H4 (cell line): ENCODE measurements around the gene PNMA8C. TPM values are rescaled to one million over a fixed set of nuclear protein-coding genes. Genes with fewer than 3 reads are reported as not detected.
"Not testable (repeated sequence)": the region's sequence is repeated elsewhere in the genome, so short reads cannot be mapped to it uniquely, and the experiment has no call there.

Experiments used
- DNase-seq: peaks from one replicate; pipeline ENCODE4 v3.0.0-alpha.2; 2015; ENCODE audit warnings: low spot score
- total RNA-seq: library from RNA; depleted of rRNA; stranded (reverse); fragments of >200 nt; shearing (Covaris generic); gene quantifications from 2 replicates; pipeline ENCODE4 v1.2.3, GENCODE V29; 2014; rRNA removed

The PNMA8C gene
- total RNA-seq, 1 experiment from 2014 or later = not detected

DNA sequence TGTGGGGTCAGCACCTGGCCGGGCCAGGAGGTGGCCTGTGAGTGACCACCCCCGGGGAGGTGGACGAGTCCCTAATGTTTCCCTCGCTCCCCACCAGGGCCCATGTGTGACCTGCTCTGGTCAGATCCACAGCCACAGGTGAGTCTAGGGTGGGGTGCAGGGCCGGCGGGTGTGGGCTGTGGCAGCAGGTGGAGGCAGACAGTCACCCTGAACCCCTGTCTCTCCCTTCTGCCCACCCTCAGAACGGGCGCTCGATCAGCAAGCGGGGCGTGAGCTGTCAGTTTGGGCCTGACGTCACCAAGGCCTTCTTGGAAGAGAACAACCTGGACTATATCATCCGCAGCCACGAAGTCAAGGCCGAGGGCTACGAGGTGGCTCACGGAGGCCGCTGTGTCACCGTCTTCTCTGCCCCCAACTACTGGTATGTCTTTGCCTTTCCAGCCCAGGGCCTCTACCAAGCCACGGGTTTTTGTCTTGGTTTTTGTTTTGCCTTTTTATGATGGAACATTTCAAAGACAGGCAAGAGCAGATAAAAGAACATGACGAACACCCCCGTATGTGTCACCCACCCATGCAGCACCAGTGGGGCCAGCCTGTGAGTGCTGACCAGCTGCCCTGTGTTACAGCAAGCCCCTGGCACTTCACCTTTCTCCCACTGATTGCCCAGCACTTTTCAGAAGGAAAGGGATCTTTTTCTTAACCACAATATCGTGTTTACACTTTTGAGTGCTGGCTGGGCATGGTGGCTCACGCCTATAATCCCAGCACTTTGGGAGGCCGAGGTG lies 40.2 kb downstream of the PNMA8C start:
- no peak for DNase-seq

DNA sequence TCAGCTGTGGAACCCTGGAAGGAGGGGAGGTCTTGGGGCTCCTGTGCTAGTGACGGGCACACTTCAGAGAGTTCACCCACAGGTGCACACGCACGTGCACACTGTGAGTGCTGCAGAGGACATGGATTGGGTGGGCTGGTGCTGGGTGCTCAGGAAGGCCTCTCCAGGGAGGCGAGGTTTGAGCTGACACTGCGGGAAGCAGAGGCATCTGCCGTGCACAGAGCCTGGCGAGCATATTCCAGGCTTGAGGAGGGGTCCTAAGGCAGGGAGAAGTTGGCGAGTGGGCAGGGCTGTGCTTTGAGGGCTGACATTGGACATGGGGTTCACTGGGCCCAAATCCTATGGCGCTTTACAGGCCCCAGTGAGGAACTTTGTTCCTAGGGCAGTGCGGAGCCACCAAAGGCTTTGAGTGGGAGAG lies 41.0 kb downstream of the PNMA8C start:
- no peak for DNase-seq

DNA sequence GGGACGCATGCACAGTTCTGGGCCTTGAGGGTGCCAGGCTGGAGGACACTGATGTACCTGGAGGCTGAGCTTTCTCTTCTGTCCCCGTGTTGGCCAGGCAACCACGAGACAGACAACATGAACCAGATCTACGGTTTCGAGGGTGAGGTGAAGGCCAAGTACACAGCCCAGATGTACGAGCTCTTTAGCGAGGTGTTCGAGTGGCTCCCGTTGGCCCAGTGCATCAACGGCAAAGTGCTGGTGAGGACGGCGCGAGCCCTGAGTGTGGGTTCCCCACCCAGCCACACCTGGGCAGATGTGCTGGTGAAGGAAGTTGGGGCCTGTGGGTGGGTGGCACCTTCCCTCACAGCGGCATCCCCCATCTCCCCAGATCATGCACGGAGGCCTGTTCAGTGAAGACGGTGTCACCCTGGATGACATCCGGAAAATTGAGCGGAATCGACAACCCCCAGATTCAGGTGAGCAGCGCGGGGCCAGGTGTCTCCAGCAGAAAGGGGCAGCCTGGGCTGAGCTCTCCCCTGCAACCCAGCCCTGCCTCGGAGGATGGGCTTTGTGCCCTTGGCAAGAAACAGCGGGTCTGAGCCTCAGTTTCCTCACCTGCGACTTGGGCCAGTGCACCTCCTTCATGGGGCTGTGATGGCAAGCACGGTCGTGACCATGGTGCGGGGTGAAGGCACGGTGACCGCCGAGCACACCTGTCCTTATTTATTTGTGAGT lies 41.6 kb downstream of the PNMA8C start:
- DNase-seq = no peak

DNA sequence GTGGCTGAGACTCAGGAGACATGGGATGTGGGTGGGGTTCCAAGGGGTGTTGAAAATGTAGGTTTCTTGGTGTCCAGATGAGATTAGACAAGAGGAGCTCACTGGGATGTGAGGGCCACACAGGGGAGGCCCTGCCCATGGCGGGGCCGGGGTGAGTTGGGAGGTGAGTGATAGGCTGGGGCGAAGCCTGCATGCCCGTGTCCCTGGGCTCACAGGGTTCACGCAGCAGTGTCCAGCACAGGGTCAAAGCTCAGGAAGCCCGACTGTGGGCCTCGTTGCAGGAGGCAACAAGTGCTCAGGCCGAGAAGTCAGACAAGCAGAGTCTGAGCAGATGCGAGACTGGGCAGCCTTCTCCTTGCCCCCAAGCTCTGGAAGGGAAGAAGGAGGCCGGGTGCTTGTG lies 42.6 kb downstream of the PNMA8C start:
- DNase-seq = no peak

DNA sequence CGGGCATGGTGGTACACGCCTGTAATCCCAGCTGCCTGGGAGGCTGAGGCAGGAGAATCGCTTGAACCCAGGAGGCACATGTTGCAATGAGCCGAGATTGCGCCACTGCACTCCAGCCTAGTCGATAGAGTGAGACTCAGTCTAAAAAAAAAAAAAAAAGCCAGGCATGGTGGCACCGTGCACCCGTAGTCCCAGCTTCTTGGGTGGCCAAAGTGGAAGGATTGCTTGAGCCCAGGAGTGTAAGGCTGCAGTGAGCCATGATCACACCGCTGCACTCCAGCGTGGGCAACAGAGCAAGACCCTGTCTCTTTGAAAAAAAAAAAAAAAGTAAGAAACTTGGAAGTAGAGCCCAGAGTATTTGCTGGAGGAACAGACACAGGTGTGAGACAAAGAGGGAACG lies 43.1 kb downstream of the PNMA8C start:
- DNase-seq = no peak

DNA sequence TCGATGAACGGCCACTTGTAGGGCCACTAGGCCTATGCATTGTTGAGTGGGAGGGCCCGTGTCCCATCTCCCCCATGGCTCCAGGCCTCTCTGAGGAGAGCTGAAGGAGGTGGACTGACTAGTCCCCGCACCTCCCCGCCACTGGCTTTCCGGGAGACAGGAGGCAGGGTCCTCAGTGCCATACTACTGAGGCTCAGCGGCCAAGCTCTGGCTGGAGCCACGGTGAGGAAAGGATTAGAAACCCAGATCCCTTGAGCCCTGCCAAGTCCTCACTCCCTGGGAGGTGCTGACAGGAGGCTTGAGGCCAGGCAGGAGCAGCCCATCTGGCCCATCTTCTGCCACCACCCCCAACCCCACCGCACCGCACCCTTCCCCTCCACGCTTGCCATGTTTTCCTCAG lies 44.3 kb downstream of the PNMA8C start:
- no peak for DNase-seq

DNA sequence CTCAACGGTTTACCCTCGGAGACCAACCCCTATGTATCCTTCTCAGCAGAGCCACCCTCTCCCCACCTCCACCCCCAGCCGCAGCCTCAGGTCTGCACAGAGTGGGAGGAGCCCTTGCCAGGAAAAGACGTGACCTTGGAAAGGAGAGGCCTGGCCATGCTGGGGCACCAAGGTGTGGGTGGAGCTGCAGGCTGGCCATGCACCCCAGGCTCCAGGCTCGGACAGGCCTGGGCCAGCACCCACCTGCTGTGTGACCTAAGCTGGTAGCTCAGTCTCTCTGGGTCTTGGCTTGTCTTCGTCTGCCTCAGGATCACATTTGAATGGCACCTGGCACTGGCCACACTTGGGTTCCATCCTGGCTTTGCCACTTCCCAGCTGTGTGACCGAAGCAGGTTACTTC lies 44.9 kb downstream of the PNMA8C start:
- no peak for DNase-seq

DNA sequence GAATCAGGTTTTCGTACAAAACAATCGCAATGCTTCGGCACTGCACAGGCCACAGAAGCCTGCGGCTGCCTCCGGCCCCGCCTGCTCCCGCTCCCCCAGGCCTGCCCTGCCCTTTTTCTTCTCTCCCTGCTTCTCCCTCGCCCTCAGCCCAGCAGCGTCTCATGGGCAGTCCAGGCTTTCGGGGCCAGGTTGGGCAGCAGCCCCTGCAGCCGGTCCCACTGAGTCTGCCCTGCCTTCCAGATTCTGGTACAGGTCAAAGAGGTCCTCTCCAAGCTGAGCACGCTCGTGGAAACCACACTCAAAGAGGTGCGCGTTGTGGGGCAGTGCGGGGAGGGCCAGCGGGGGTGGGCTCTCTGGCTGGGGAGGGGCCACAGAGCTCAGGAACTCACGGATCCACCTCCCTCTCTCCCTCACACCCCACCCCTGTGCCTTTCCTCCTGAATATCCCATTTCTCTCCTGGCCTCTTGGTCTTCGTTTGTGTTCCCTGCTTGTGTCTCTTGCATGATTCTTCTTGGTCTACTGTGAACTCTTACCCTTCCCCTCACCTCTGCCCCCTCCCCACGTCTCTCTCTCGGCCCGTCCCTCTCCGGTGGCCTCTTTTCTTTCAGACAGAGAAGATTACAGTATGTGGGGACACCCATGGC lies 45.4 kb downstream of the PNMA8C start:
- DNase-seq = no peak

DNA sequence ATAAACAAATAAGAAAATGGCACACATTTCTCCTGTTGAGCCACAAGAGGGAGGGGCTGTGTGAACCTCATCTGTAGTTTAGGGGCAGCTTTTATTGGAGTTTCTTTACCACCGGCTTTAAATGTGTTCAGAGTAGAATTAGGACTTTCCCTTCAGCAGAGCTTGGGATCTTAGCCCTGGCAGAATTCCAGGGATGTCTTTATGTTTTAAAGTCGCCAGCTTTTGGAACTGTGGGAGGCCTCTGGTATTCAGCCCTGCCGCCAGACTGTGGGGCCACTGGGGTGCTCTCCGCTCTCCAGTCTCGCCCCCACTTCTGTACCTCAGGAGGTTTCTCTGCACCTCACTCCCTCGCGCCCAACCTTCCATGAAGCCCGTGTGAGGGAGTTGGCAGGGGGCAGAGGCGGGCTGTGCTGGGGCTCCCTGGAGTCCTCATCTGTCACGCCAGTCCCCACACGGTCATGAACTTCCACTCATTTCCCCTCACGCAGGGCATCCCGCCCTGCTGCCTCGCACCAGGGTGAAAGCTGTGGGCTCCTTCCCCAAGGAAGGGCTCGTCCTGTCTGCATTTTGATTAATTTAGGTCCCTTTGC lies 46.9 kb downstream of the PNMA8C start:
- no peak for DNase-seq

DNA sequence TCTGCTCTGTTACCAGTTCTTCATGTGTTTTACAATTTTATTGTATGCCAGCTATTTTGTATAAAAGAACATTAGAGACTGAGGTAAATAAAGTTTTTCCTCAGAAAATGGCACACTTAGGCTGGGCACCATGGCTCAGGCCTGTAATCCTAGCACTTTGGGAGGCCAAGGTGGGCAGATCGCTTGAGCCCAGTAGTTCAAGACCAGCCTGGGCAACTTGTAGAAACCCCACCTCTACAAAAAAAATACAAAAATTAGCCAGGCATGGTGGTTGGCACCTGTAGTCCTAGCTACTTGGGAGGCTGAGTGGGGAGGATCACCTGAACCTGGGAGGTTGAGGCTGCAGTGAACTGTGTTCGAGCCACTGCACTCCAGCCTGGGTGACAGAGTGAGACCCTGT lies 47.4 kb downstream of the PNMA8C start:
- DNase-seq = no peak

DNA sequence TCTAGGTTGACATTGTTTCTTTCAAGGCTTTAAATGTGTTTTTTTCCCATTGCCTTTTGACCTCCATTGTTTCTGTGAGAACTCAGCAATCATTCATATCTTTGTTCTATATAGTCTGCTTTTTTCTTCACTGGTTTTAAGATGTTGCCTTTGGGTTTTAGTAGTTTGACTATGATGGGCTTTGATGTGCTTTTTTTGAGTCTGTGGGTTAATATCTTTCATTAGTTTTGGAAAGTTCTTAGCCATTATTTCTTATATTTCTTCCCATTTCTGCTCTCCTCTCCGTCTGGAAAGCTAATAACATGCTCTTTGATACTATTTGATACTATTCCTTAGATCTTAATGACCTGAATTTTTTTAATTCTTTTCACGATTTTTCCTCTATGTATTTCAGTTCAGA lies 48.0 kb downstream of the PNMA8C start:
- no peak for DNase-seq

DNA sequence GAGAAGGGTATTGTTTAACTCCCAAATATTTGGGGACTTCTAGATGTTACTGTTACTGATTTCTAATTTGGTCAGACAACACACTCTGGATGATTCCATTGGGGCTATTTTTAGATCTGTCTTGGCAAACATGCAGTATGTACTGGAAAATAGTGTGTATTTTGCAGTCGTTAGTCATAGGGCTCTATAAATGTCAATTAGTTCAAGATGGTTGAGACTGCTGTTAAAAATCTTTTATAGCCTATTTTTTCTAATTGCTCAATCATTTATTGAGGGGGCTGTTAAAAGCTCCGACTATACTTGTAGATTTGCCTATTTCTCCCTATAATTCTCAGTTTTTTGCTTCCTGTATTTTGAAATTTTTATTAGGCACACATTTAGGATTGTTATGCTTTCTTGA lies 50.5 kb downstream of the PNMA8C start:
- DNase-seq = no peak

DNA sequence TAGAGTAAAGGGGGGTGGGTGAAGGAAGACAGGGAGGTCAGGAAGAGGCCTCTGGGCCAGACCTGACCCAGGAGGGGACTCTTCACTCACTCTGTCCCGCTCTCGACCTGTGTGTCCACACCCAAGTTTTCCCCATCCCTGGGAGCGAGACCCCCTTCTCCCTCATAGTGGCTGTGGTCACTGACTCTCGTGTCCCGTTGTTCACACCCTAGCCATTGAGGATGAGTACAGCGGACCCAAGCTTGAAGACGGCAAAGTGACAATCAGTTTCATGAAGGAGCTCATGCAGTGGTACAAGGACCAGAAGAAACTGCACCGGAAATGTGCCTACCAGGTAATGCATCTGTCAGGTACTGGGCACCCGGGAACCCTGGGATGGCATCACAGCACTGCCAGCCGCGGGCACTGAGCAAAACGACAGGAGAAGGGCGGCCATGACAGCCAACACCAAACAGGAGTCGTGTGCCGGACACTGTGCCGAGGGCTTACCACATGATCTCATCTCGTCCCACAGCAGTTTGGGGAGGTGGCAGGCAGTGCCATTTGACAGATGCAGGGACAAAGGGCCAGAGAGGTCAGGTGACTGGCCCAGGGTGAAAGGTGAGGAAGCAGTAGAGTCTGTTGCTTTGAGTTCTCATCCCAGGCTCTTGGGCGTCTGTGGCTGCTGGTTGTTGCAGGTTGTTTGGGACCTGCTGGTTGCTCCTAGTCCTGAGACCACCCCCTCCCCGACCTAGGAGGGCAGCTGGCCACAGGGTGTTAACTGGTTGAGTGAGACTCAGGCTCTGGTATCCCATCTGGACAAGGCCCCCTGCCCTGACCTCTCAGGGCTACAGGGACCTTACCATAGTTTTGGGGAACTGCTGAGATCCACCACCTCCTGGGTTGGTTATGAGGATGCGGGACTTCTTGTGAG lies 52.2 kb downstream of the PNMA8C start:
- DNase-seq = no peak

DNA sequence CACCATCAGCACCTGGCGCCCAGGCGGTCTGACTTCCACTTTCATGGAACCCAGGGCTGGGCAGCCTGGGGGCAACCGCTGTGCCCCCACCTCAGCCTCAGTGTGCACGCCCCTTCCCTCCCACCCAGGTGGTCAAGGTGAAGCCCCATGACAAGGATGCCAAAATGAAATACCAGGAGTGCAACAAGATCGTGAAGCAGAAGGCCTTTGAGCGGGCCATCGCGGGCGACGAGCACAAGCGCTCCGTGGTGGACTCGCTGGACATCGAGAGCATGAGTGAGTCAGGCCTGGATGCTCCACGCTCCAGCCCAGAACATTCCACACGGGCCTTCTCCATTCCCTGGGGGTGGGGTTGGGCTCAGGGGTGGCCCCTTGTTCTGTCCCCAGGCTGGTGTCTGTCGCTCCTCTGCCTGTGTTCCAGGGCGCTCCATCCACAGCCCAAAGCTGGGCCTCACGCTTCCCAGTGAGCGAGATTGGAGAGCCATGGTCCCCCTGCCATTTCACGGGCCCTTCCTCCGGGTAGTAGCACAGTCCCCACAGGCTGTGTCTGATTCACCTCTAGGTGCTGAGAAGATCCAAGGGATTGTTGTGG lies 53.2 kb downstream of the PNMA8C start:
- DNase-seq = not testable (repeated sequence)

Other genes with a start within 250 kb of the PNMA8C start
- gene IGFL1, start 199.2 kb downstream of the PNMA8C start, total RNA-seq = not detected in 2 replicates
- gene HIF3A, start 131.9 kb downstream of the PNMA8C start, total RNA-seq = not detected in 2 replicates
- 48.7 and 59.1 TPM in 2 replicates for gene PPP5C, start 81.8 kb downstream of the PNMA8C start, total RNA-seq
- not detected in 2 replicates for gene CCDC8, start 15.4 kb downstream of the PNMA8C start, total RNA-seq
- not detected in 2 replicates for gene PNMA8A, start 42.6 kb upstream of the PNMA8C start, total RNA-seq
- not detected in 2 replicates for gene PNMA8B, start 66.9 kb upstream of the PNMA8C start, total RNA-seq
- gene CALM3, start 172.4 kb upstream of the PNMA8C start, total RNA-seq = 166 TPM in 2 replicates
- 0.06 and 0.08 TPM in 2 replicates for gene PTGIR, start 196.2 kb upstream of the PNMA8C start, total RNA-seq
- gene GNG8, start 207.3 kb upstream of the PNMA8C start, total RNA-seq = not detected in 2 replicates
- gene DACT3, start 232.2 kb upstream of the PNMA8C start, total RNA-seq = 0.56 and 0.78 TPM in 2 replicates